Neural cell (in vitro differentiated cells): Measurements from ENCODE around the gene CLASP2. TPM values are rescaled to one million over a fixed set of nuclear protein-coding genes. Genes with fewer than 3 reads are reported as not detected.

Experiments
- H2AFZ ChIP-seq: fragments of 200-600, 300-800 bp; sonication (generic), shearing (Covaris generic); 2 replicates; pipeline ENCODE4 v1.6.0; 2014; ENCODE audit warnings: low read depth, mild to moderate bottlenecking, antibody characterized with exemption, low read length, moderate library complexity
- H3F3A ChIP-seq: fragments of 200-600 bp; shearing (Covaris generic); 2 replicates; pipeline ENCODE4 v1.6.1; 2016; ENCODE audit warnings: mild to moderate bottlenecking, moderate library complexity, mixed read lengths, antibody characterized with exemption, low read length; ENCODE audit not compliant: insufficient read depth, poor library complexity, severe bottlenecking
- H3K27ac ChIP-seq: fragments of 200-600, 300-800 bp; sonication (generic), shearing (Covaris generic); 2 replicates; pipeline ENCODE4 v1.5.1; 2014; ENCODE audit warnings: mild to moderate bottlenecking, low read length, moderate library complexity
- H3K27me3 ChIP-seq: fragments of 300-800, 200-600 bp; sonication (generic), shearing (Covaris generic); 2 replicates; pipeline ENCODE4 v1.6.0; 2014; ENCODE audit warnings: mild to moderate bottlenecking, low read depth, low read length, moderate library complexity; ENCODE audit not compliant: insufficient read depth
- H3K36me3 ChIP-seq: fragments of 300-800, 200-600 bp; sonication (generic), shearing (Covaris generic); 2 replicates; pipeline ENCODE4 v1.5.1; 2014; ENCODE audit warnings: mild to moderate bottlenecking, antibody characterized with exemption, low read length, moderate library complexity; ENCODE audit not compliant: insufficient read depth
- H3K4me2 ChIP-seq: fragments of 300-800, 200-600 bp; sonication (generic), shearing (Covaris generic); 2 replicates; pipeline ENCODE4 v1.6.0; 2014; ENCODE audit warnings: mild to moderate bottlenecking, low read length
- H3K4me3 ChIP-seq: fragments of 300-800, 200-600 bp; sonication (generic), shearing (Covaris generic); 2 replicates; pipeline ENCODE4 v1.5.1; 2014; ENCODE audit warnings: mild to moderate bottlenecking, low read length, moderate library complexity
- H3K79me2 ChIP-seq: fragments of 200-600 bp; shearing (Covaris generic); replicated peaks from 2 replicates; pipeline ENCODE4 v1.6.0; 2014; ENCODE audit warnings: mild to moderate bottlenecking, low read length, moderate library complexity; ENCODE audit not compliant: insufficient read depth
- H3K9ac ChIP-seq: fragments of 300-800, 200-600 bp; sonication (generic), shearing (Covaris generic); 2 replicates; pipeline ENCODE4 v1.6.1; 2016; ENCODE audit warnings: mild to moderate bottlenecking, low read length, mixed read lengths
- H3K9me2 ChIP-seq: fragments of 200-600 bp; shearing (Covaris generic); 2 replicates; pipeline ENCODE4 v1.6.1; 2016; ENCODE audit warnings: mild to moderate bottlenecking, low read length, mixed read lengths; ENCODE audit not compliant: insufficient read depth
- H3K9me3 ChIP-seq: fragments of 200-600, 300-800 bp; sonication (generic), shearing (Covaris generic); 2 replicates; pipeline ENCODE4 v1.6.1; 2016; ENCODE audit warnings: mild to moderate bottlenecking, mixed run types, low read length, moderate library complexity, mixed read lengths
- H4K20me1 ChIP-seq: fragments of 200-600 bp; shearing (Covaris generic); 2 replicates; pipeline ENCODE4 v1.6.1; 2016; ENCODE audit warnings: mild to moderate bottlenecking, mixed run types; ENCODE audit not compliant: insufficient read depth
- CTCF ChIP-seq: fragments of 450-650 bp; IDR thresholded peaks from 2 replicates; pipeline ENCODE4 v1.5.1; 2014; ENCODE audit warnings: antibody characterized with exemption, mild to moderate bottlenecking, moderate library complexity; ENCODE audit not compliant: poor library complexity, severe bottlenecking
- EP300 ChIP-seq: fragments of 450-650 bp; conservative IDR thresholded peaks from 2 replicates; pipeline ENCODE4 v1.6.1; 2014; ENCODE audit warnings: antibody characterized with exemption, mild to moderate bottlenecking, moderate library complexity; ENCODE audit not compliant: poor library complexity, severe bottlenecking
- EZH2 ChIP-seq: fragments of 200-600, 300-800 bp; shearing (Covaris generic), sonication (generic); IDR thresholded peaks from 2 replicates; pipeline ENCODE4 v1.6.1; 2014; ENCODE audit warnings: antibody characterized with exemption, low read length, borderline replicate concordance, mild to moderate bottlenecking; ENCODE audit not compliant: insufficient read depth, poor library complexity, severe bottlenecking
- MXI1 ChIP-seq: fragments of 450-650 bp; conservative IDR thresholded peaks from 2 replicates; pipeline ENCODE4 v1.6.1; 2014; ENCODE audit warnings: antibody characterized with exemption, mild to moderate bottlenecking; ENCODE audit not compliant: poor library complexity, severe bottlenecking
- POLR2AphosphoS5 ChIP-seq: IDR thresholded peaks from 2 replicates; pipeline ENCODE4 v1.6.1; 2012
- RAD21 ChIP-seq: fragments of 450-650 bp; conservative IDR thresholded peaks from 2 replicates; pipeline ENCODE4 v1.6.1; 2014; ENCODE audit warnings: antibody characterized with exemption, mild to moderate bottlenecking, moderate library complexity
- REST ChIP-seq: IDR thresholded peaks from 2 replicates; pipeline ENCODE4 v1.6.1; 2012; ENCODE audit warnings: borderline replicate concordance
- SMC3 ChIP-seq: fragments of 450-650 bp; conservative IDR thresholded peaks from 2 replicates; pipeline ENCODE4 v1.6.1; 2014; ENCODE audit warnings: antibody characterized with exemption, mild to moderate bottlenecking, moderate library complexity; ENCODE audit not compliant: poor library complexity
- TAF1 ChIP-seq: IDR thresholded peaks from 2 replicates; pipeline ENCODE4 v1.6.1; 2012; ENCODE audit warnings: low read depth
- polyA plus RNA-seq: library from polyadenylated mRNA; depleted of rRNA; stranded (reverse); fragments of >200 nt; gene quantifications from 2 replicates; pipeline ENCODE4 v1.2.3, GENCODE V29; 2014

CLASP2 gene
- polyA plus RNA-seq, 1 donor from 2014 or later, result 938 TPM

GRCh38 chr3:33718595-33718907, 497 bp upstream of the CLASP2 start:
- Histone ChIP-seq H3K36me3 (no peaks in the 10 kb centered on the region), H3K27ac (no peak overlapping the region), H3K9ac (peak overlapping the region; percentile 58), H3F3A (no peaks in the 10 kb centered on the region), H3K9me3 (no peaks in the 10 kb centered on the region), H3K4me2 (peak overlapping the region; percentile 42), H3K4me3 (peak overlapping the region; percentile 91), H2AFZ (peak overlapping the region; percentile 51), H3K79me2 (peaks cover 14% of the 10 kb centered on the region), H3K27me3 (no peaks in the 10 kb centered on the region), H4K20me1 (no peaks in the 10 kb centered on the region), H3K9me2 (no peaks in the 10 kb centered on the region)
- TF ChIP-seq EP300 (no peak), SMC3 (no peak), TAF1 (no peak), MXI1 (no peak), REST (no peak), CTCF (no peak), RAD21 (no peak), POLR2AphosphoS5 (no peak), EZH2 (no peak)

GRCh38 chr3:33717616-33717865, 513 bp downstream of the CLASP2 start:
- no peaks in the 10 kb centered on the region for H3K9me3 ChIP-seq
- peak overlapping the region; percentile 58 for H3K9ac ChIP-seq
- H3K9me2 ChIP-seq, result no peaks in the 10 kb centered on the region
- no peaks in the 10 kb centered on the region for H4K20me1 ChIP-seq
- peak overlapping the region; percentile 37 for H3K27ac ChIP-seq
- no peak for TF ChIP-seq REST
- no peak for TF ChIP-seq RAD21
- TF ChIP-seq MXI1, result no peak
- TF ChIP-seq TAF1, result no peak
- no peak for TF ChIP-seq POLR2AphosphoS5
- TF ChIP-seq EZH2, result no peak
- TF ChIP-seq EP300, result no peak
- no peak for TF ChIP-seq CTCF
- no peak for TF ChIP-seq SMC3
- peak overlapping the region; percentile 91 for H3K4me3 ChIP-seq
- H3K4me2 ChIP-seq, result no peak overlapping the region
- peak overlapping the region; percentile 86 for H2AFZ ChIP-seq
- no peaks in the 10 kb centered on the region for H3K36me3 ChIP-seq
- no peaks in the 10 kb centered on the region for H3K27me3 ChIP-seq
- H3K79me2 ChIP-seq, result peaks cover 14% of the 10 kb centered on the region
- no peaks in the 10 kb centered on the region for H3F3A ChIP-seq
